Measurements from ENCODE around the gene FAM120AOS. TPM values are rescaled to one million over a fixed set of nuclear protein-coding genes. Genes with fewer than 3 reads are reported as not detected.

FAM120AOS gene
- total RNA-seq: 35.5 and 41.4 TPM in 2 replicates

GRCh38 chr9:93453047-93453914 is at the start of gene FAM120AOS:
Gene FAM120AOS (minus strand): TSS chr9:93453581. CDS start chr9:93452709, 872 bp downstream.

GRCh38 chr9:93450945-93451815 is 2.2 kb downstream of the FAM120AOS start, which contains the start of gene FAM120A:
Gene FAM120A (plus strand): TSS chr9:93451685. CDS start chr9:93451916, 231 bp downstream.

Other genes starting within 250 kb of the FAM120AOS start
- 89.6 and 120 TPM in 2 replicates for gene FAM120A, start 1.9 kb downstream of the FAM120AOS start, total RNA-seq
- gene PHF2, start 123.0 kb upstream of the FAM120AOS start, total RNA-seq: 9.3 and 10.0 TPM in 2 replicates

Data from regular cardiac myocyte (primary cell).